Ishikawa (cell line): ENCODE results near the gene RNASE7.

ENCODE experiments used
- CEBPB ChIP-seq: IDR thresholded peaks from 2 replicates; pipeline ENCODE4 v1.6.1; 2012
- EP300 ChIP-seq: IDR thresholded peaks from 2 replicates; pipeline ENCODE4 v1.6.1; 2012; ENCODE audit warnings: borderline replicate concordance
- RAD21 ChIP-seq: IDR thresholded peaks from 2 replicates; pipeline ENCODE4 v1.6.1; 2012; ENCODE audit warnings: low read depth
- TCF12 ChIP-seq: IDR thresholded peaks from 2 replicates; pipeline ENCODE4 v1.6.1; 2012; ENCODE audit warnings: low read depth
- USF1 ChIP-seq: IDR thresholded peaks from 2 replicates; pipeline ENCODE4 v1.6.1; 2012
- YY1 ChIP-seq: IDR thresholded peaks from 2 replicates; pipeline ENCODE4 v1.6.1; 2012; ENCODE audit warnings: low read depth
- ZBTB7A ChIP-seq: IDR thresholded peaks from 2 replicates; pipeline ENCODE4 v1.6.1; 2012; ENCODE audit warnings: low read depth
- TF ChIP-seq, protein P1 (sequence below): IDR thresholded peaks from 2 replicates; pipeline ENCODE4 v1.6.1; 2012; ENCODE audit warnings: low read depth, mild to moderate bottlenecking
- TF ChIP-seq, protein P2 (sequence below): IDR thresholded peaks from 2 replicates; pipeline ENCODE4 v1.6.1; 2012

- TF ChIP-seq, protein P1, sequence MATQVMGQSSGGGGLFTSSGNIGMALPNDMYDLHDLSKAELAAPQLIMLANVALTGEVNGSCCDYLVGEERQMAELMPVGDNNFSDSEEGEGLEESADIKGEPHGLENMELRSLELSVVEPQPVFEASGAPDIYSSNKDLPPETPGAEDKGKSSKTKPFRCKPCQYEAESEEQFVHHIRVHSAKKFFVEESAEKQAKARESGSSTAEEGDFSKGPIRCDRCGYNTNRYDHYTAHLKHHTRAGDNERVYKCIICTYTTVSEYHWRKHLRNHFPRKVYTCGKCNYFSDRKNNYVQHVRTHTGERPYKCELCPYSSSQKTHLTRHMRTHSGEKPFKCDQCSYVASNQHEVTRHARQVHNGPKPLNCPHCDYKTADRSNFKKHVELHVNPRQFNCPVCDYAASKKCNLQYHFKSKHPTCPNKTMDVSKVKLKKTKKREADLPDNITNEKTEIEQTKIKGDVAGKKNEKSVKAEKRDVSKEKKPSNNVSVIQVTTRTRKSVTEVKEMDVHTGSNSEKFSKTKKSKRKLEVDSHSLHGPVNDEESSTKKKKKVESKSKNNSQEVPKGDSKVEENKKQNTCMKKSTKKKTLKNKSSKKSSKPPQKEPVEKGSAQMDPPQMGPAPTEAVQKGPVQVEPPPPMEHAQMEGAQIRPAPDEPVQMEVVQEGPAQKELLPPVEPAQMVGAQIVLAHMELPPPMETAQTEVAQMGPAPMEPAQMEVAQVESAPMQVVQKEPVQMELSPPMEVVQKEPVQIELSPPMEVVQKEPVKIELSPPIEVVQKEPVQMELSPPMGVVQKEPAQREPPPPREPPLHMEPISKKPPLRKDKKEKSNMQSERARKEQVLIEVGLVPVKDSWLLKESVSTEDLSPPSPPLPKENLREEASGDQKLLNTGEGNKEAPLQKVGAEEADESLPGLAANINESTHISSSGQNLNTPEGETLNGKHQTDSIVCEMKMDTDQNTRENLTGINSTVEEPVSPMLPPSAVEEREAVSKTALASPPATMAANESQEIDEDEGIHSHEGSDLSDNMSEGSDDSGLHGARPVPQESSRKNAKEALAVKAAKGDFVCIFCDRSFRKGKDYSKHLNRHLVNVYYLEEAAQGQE = no peak
- TF ChIP-seq CEBPB (no peak), ZBTB7A (no peak), USF1 (no peak), RAD21 (no peak), TCF12 (no peak), EP300 (no peak), YY1 (no peak)
- TF ChIP-seq, protein P2, sequence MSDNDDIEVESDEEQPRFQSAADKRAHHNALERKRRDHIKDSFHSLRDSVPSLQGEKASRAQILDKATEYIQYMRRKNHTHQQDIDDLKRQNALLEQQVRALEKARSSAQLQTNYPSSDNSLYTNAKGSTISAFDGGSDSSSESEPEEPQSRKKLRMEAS = no peak
These were observed 26.9 kb upstream of the RNASE7 start for GRCh38 chr14:21015312-21015711.
